ENCODE measurements around the gene FBLL1. TPM values are rescaled to one million over a fixed set of nuclear protein-coding genes. Genes with fewer than 3 reads are reported as not detected.

Gene FBLL1
- total and polyA plus RNA-seq, 9 of the 15 experiments (the other 6 are each of a cell fraction or from before 2014, with no cell fraction given): not detected

DNA sequence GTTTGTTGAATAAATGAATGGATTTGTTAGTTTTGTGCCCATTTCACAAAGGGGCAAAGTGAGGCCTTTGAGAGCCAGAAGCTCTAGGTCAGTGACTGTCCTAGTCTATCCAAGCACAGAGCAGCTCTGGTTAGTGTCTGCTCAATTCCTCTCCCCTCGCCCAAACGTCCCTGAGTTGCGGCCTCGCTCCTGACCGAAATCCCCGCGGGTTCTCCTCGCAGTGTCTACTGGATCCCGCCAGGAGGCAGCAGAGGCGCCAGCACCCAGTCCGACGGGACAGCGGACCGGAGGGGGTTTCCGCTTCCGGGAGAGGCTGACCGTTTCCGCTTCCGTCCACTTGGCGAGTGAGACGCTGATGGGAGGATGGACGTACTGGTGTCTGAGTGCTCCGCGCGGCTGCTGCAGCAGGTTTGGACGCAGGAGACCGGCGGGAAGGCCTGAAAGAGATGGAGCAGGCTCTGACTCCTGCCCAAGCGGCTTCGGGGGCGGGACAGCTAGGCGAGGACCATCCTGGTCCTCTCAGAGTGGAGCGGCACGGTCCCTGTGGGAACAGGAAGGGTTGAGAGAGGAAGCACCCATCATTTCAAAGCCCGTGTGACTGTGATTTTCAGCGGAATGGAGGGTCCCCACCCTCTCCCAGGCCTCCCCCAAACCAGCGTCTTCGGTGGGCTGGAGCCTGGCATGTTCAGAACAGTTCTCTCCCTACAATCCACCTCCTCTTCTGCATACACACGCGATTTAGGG lies 42.8 kb upstream of the FBLL1 start, which contains the start of gene RARS1 (continued):
- TF ChIP-seq, protein P1, sequence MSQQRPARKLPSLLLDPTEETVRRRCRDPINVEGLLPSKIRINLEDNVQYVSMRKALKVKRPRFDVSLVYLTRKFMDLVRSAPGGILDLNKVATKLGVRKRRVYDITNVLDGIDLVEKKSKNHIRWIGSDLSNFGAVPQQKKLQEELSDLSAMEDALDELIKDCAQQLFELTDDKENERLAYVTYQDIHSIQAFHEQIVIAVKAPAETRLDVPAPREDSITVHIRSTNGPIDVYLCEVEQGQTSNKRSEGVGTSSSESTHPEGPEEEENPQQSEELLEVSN (IDR thresholded peaks at IDR 0.05; ENCODE audit: borderline replicate concordance in 1 of 2, extremely low read depth in 1 of 2, insufficient read depth in 1 of 2, insufficient read length in 1 of 2, low read depth in 1 of 2, low read length in 1 of 2, poor library complexity in 1 of 2, severe bottlenecking in 1 of 2): peak in 1 of 2 experiments; percentile 60
- TF ChIP-seq, protein P2, sequence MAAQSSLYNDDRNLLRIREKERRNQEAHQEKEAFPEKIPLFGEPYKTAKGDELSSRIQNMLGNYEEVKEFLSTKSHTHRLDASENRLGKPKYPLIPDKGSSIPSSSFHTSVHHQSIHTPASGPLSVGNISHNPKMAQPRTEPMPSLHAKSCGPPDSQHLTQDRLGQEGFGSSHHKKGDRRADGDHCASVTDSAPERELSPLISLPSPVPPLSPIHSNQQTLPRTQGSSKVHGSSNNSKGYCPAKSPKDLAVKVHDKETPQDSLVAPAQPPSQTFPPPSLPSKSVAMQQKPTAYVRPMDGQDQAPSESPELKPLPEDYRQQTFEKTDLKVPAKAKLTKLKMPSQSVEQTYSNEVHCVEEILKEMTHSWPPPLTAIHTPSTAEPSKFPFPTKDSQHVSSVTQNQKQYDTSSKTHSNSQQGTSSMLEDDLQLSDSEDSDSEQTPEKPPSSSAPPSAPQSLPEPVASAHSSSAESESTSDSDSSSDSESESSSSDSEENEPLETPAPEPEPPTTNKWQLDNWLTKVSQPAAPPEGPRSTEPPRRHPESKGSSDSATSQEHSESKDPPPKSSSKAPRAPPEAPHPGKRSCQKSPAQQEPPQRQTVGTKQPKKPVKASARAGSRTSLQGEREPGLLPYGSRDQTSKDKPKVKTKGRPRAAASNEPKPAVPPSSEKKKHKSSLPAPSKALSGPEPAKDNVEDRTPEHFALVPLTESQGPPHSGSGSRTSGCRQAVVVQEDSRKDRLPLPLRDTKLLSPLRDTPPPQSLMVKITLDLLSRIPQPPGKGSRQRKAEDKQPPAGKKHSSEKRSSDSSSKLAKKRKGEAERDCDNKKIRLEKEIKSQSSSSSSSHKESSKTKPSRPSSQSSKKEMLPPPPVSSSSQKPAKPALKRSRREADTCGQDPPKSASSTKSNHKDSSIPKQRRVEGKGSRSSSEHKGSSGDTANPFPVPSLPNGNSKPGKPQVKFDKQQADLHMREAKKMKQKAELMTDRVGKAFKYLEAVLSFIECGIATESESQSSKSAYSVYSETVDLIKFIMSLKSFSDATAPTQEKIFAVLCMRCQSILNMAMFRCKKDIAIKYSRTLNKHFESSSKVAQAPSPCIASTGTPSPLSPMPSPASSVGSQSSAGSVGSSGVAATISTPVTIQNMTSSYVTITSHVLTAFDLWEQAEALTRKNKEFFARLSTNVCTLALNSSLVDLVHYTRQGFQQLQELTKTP (IDR thresholded peaks at IDR 0.05; ENCODE audit: low read depth in 1 of 2, partially characterized antibody in 2 of 2): no peak
- no peak for TF ChIP-seq BACH1 (tag; IDR thresholded peaks at IDR 0.05)
- peak; percentile 56 for TF ChIP-seq MEIS2 (IDR thresholded peaks at IDR 0.05; ENCODE audit: partially characterized antibody)
- peak; percentile 43 for TF ChIP-seq FIP1L1 (IDR thresholded peaks at IDR 0.05; ENCODE audit: low read depth, low read length, poor library complexity, severe bottlenecking)
- TF ChIP-seq SIN3A (IDR thresholded peaks at IDR 0.05; ENCODE audit: borderline replicate concordance in 2 of 2, control insufficient read depth in 1 of 2, low read depth in 2 of 2, low read length in 2 of 2): peak in 1 of 2 experiments; percentile 89; a peak in 1 of 4 replicates
- TF ChIP-seq, protein P3, sequence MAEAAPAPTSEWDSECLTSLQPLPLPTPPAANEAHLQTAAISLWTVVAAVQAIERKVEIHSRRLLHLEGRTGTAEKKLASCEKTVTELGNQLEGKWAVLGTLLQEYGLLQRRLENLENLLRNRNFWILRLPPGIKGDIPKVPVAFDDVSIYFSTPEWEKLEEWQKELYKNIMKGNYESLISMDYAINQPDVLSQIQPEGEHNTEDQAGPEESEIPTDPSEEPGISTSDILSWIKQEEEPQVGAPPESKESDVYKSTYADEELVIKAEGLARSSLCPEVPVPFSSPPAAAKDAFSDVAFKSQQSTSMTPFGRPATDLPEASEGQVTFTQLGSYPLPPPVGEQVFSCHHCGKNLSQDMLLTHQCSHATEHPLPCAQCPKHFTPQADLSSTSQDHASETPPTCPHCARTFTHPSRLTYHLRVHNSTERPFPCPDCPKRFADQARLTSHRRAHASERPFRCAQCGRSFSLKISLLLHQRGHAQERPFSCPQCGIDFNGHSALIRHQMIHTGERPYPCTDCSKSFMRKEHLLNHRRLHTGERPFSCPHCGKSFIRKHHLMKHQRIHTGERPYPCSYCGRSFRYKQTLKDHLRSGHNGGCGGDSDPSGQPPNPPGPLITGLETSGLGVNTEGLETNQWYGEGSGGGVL (CRISPR knock-in tag; IDR thresholded peaks at IDR 0.05): no peak
- no peak for TF ChIP-seq ZC3H4 (CRISPR knock-in tag; IDR thresholded peaks at IDR 0.05; ENCODE audit: borderline replicate concordance)
- 0 out of 2 replicates have a peak, but pooled peaks have one; percentile 70 for TF ChIP-seq PREB (CRISPR knock-in tag; IDR thresholded peaks at IDR 0.05)
- TF ChIP-seq CHD4 (IDR thresholded peaks at IDR 0.05; ENCODE audit: insufficient read depth, insufficient replicate concordance, low read depth, low read length, poor library complexity, severe bottlenecking): no peak

Data from K562 (cell line).